OCI-LY1 (cell line): ENCODE data around the gene MICU1.
"Not testable (repeated sequence)": the region's sequence is repeated elsewhere in the genome, so short reads cannot be mapped to it uniquely, and the experiment has no call there.

Experiments used
- H2AFZ ChIP-seq: fragments of 200-600 bp; sonication (generic), shearing (Covaris generic); 2 replicates; pipeline ENCODE4 v1.6.0; 2014; ENCODE audit warnings: antibody characterized with exemption, mild to moderate bottlenecking, low read length
- H3F3A ChIP-seq: fragments of 200-600 bp; sonication (generic), shearing (Covaris generic); 2 replicates; pipeline ENCODE4 v1.6.0; 2014; ENCODE audit warnings: mild to moderate bottlenecking, antibody characterized with exemption, low read length, moderate library complexity; ENCODE audit not compliant: insufficient read depth
- H3K27ac ChIP-seq: fragments of 200-600 bp; sonication (generic); 2 replicates; pipeline ENCODE4 v1.5.1; 2014; ENCODE audit warnings: low read length, mixed run types, mild to moderate bottlenecking, low read depth; ENCODE audit not compliant: poor library complexity, severe bottlenecking
- H3K27me3 ChIP-seq: fragments of 200-600 bp; sonication (generic); 2 replicates; pipeline ENCODE4 v1.6.0; 2014; ENCODE audit warnings: antibody characterized with exemption, mild to moderate bottlenecking, low read length, moderate library complexity; ENCODE audit not compliant: insufficient read depth
- H3K36me3 ChIP-seq: fragments of 200-600 bp; sonication (generic); 2 replicates; pipeline ENCODE4 v1.6.1; 2014; ENCODE audit warnings: mild to moderate bottlenecking, antibody characterized with exemption, low read length, moderate library complexity, mixed read lengths; ENCODE audit not compliant: insufficient read depth
- H3K4me1 ChIP-seq: fragments of 200-600 bp; sonication (generic); 2 replicates; pipeline ENCODE4 v1.5.1; 2014; ENCODE audit warnings: mild to moderate bottlenecking, low read length, moderate library complexity; ENCODE audit not compliant: insufficient read depth, severe bottlenecking
- H3K4me2 ChIP-seq: fragments of 200-600 bp; sonication (generic), shearing (Covaris generic); 2 replicates; pipeline ENCODE4 v1.6.1; 2014; ENCODE audit warnings: low read length
- H3K4me3 ChIP-seq: fragments of 200-600 bp; sonication (generic); 2 replicates; pipeline ENCODE4 v1.5.1; 2014; ENCODE audit warnings: low read length, low read depth, mild to moderate bottlenecking, mixed read lengths; ENCODE audit not compliant: poor library complexity, severe bottlenecking
- H3K79me2 ChIP-seq: fragments of 200-600 bp; shearing (Covaris generic); 2 replicates; pipeline ENCODE4 v1.6.1; 2016; ENCODE audit warnings: mixed run types, low read length, mixed read lengths; ENCODE audit not compliant: insufficient read depth
- H3K9ac ChIP-seq: fragments of 200-600 bp; sonication (generic), shearing (Covaris generic); 2 replicates; pipeline ENCODE4 v1.6.1; 2014; ENCODE audit warnings: mild to moderate bottlenecking, low read length, mixed read lengths
- H3K9me2 ChIP-seq: fragments of 200-600 bp; sonication (generic), shearing (Covaris generic); 2 replicates; pipeline ENCODE4 v1.6.1; 2014; ENCODE audit warnings: low read depth, mild to moderate bottlenecking, low read length, mixed read lengths
- H3K9me3 ChIP-seq: fragments of 200-600 bp; shearing (Covaris generic); 2 replicates; pipeline ENCODE4 v1.6.1; 2014; ENCODE audit warnings: low read length, mixed read lengths
- H4K20me1 ChIP-seq: fragments of 200-600 bp; sonication (generic), shearing (Covaris generic); 2 replicates; pipeline ENCODE4 v1.6.0; 2016; ENCODE audit warnings: mild to moderate bottlenecking, low read length; ENCODE audit not compliant: insufficient read depth
- EZH2 ChIP-seq: fragments of 200-600 bp; sonication (generic), shearing (Covaris generic); IDR thresholded peaks from 2 replicates; pipeline ENCODE4 v1.8.0; 2017; ENCODE audit warnings: borderline replicate concordance, mixed run types, mild to moderate bottlenecking, antibody characterized with exemption, low read length, moderate library complexity, mixed read lengths
- TF ChIP-seq, protein P1 (sequence below): fragments of 200-600 bp; sonication (generic), shearing (Covaris generic); IDR thresholded peaks from 2 replicates; pipeline ENCODE4 v1.5.1; 2017; ENCODE audit warnings: mild to moderate bottlenecking, antibody characterized with exemption, low read length, moderate library complexity, mixed read lengths

The MICU1 gene

GRCh38 chr10:72388062-72388461, 237.8 kb downstream of the MICU1 start:
- no peaks in the 10 kb centered on the region for H3K36me3 ChIP-seq
- H3K4me1 ChIP-seq, result peaks cover 8% of the 10 kb centered on the region
- no peak overlapping the region for H3K4me3 ChIP-seq
- no peak overlapping the region for H3K9ac ChIP-seq
- no peaks in the 10 kb centered on the region for H3F3A ChIP-seq
- H3K4me2 ChIP-seq, result no peak overlapping the region
- H3K27me3 ChIP-seq, result no peaks in the 10 kb centered on the region
- H4K20me1 ChIP-seq, result no peaks in the 10 kb centered on the region
- H3K9me3 ChIP-seq, result no peaks in the 10 kb centered on the region
- TF ChIP-seq, protein P1, sequence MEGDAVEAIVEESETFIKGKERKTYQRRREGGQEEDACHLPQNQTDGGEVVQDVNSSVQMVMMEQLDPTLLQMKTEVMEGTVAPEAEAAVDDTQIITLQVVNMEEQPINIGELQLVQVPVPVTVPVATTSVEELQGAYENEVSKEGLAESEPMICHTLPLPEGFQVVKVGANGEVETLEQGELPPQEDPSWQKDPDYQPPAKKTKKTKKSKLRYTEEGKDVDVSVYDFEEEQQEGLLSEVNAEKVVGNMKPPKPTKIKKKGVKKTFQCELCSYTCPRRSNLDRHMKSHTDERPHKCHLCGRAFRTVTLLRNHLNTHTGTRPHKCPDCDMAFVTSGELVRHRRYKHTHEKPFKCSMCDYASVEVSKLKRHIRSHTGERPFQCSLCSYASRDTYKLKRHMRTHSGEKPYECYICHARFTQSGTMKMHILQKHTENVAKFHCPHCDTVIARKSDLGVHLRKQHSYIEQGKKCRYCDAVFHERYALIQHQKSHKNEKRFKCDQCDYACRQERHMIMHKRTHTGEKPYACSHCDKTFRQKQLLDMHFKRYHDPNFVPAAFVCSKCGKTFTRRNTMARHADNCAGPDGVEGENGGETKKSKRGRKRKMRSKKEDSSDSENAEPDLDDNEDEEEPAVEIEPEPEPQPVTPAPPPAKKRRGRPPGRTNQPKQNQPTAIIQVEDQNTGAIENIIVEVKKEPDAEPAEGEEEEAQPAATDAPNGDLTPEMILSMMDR, result no peak
- no peak overlapping the region for H3K27ac ChIP-seq
- H3K79me2 ChIP-seq, result no peaks in the 10 kb centered on the region
- no peaks in the 10 kb centered on the region for H3K9me2 ChIP-seq
- no peak overlapping the region for H2AFZ ChIP-seq

GRCh38 chr10:72386916-72387586, 238.8 kb downstream of the MICU1 start:
- Histone ChIP-seq H3F3A (no peaks in the 10 kb centered on the region), H3K4me2 (no peak overlapping the region), H3K9ac (no peak overlapping the region), H2AFZ (no peak overlapping the region), H4K20me1 (no peaks in the 10 kb centered on the region), H3K27ac (no peak overlapping the region), H3K4me3 (no peak overlapping the region), H3K9me2 (no peaks in the 10 kb centered on the region), H3K9me3 (no peaks in the 10 kb centered on the region), H3K27me3 (no peaks in the 10 kb centered on the region), H3K36me3 (no peaks in the 10 kb centered on the region), H3K4me1 (peaks cover 8% of the 10 kb centered on the region), H3K79me2 (no peaks in the 10 kb centered on the region)
- no peak for TF ChIP-seq EZH2
- TF ChIP-seq, protein P1, result no peak

DNA sequence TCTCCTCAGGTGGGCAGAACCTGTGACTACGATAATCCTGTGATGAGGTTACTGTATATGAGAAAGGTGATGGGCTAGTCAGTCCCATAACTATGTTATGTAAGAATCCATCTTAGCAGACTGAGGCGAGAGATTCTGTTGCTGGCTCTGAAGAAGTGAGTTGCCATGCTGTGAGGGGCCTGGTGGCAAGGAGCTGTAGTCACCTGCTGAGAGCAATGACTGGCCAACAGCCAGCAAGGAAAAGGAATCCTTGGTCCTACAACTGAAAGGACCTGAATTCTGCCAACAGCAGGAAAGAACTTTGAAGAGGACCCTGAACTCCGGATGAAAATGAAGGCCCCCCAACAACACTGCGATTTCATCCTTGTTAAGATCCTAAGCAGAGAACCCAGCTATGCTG, 240.2 kb downstream of the MICU1 start:
- Histone ChIP-seq H4K20me1 (no peaks in the 10 kb centered on the region), H2AFZ (no peak overlapping the region), H3K9me2 (no peaks in the 10 kb centered on the region), H3K9ac (no peak overlapping the region), H3K27me3 (no peaks in the 10 kb centered on the region), H3K36me3 (no peaks in the 10 kb centered on the region), H3K4me1 (peaks cover 8% of the 10 kb centered on the region), H3K4me3 (no peak overlapping the region), H3F3A (no peaks in the 10 kb centered on the region), H3K79me2 (no peaks in the 10 kb centered on the region), H3K27ac (no peak overlapping the region), H3K4me2 (no peak overlapping the region), H3K9me3 (no peaks in the 10 kb centered on the region)
- no peak for TF ChIP-seq EZH2
- TF ChIP-seq, protein P1, result no peak

- not testable (repeated sequence) for H3K36me3 ChIP-seq, H3K27me3 ChIP-seq, H3K4me2 ChIP-seq, H3K9me2 ChIP-seq, H3K9me3 ChIP-seq, H3K4me1 ChIP-seq, H3K79me2 ChIP-seq, H3K4me3 ChIP-seq, H2AFZ ChIP-seq, H3F3A ChIP-seq, H3K9ac ChIP-seq, H4K20me1 ChIP-seq, H3K27ac ChIP-seq
Measured at GRCh38 chr10:72384982-72385381, 240.9 kb downstream of the MICU1 start.
